GM18526 (cell line): ENCODE measurements around the gene MYLK4.

Experiments used
- POLR2A ChIP-seq: IDR thresholded peaks from 3 replicates; pipeline ENCODE4 v1.6.1; 2011; ENCODE audit not compliant: insufficient read length; ENCODE audit errors: extremely low read depth

Gene MYLK4

DNA sequence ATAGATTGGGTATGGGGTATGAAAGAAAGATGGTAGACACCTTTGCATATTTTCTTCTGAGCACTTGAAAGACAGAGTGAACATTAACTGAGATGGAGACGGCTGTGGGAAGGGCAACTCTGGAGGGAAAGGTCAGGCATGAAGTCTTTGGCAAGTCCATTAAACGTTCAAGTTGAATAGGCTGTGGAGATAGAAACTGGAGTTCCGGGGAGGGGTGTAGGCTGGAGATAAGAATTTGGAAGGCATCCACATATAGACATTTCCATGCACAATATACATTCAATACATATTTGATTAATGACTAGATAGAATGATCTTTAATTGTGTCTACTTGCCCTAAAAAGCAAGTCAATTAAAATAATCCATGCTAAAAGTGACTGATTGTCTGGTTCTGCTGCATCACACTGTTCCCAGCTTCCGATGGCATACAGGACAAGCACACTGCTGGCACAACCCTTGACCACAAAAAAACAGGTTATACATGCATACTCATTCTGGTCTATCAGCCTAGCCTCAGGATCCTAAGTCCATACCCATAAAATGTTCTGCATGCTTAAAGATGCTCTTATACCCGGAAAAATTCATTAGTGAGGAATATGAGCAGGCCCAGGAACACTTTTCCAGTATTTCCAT, 1.9 kb upstream of the MYLK4 start:
- TF ChIP-seq POLR2A = no peak

DNA sequence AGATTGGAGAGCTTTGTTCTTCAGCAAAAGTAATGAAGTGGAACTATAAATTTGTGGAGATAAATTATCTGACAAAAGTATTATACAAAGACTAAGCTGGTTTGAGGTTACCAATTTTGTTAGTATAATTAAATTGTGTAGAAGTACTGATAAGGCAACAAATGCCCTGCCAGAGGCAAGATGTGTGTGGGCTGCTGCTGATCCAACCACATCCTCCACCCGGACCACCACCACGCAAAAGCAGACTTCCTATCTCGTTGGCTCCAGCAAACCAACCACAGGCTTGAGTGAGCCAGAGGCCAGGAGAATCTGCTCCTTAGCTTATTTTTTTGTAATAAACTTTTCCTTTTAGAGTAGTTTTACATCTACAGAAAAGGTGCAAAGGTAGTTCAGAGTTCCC, 1.1 kb upstream of the MYLK4 start:
- TF ChIP-seq POLR2A = no peak

DNA sequence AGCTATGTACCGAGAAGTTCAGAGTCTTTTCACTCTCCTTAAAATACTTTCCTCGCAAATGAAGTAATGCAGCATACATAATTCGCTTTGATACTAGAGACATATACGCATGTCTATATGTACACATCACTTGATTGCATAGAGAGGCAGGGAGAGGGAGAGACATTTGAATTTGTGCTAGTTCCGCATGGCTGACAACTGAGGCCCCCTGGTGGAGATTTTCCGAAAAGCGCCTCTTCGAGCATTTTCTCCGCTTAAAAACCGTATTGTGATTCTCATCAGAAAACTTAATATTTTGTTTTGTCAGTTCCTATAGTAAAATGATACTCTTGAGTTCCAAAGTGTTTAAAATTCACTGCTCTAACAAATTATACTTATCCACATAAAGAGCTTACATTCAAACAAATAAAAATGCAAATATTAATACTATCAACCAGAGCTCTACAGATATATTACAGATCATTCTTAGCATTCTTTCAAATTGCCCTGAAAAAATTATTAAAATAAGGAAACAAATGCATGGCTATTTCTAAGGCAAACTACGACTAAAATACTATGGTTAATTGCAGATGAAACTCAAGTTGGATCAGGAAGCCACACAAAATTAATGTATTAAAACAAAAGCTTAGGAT, 637 bp downstream of the MYLK4 start:
- TF ChIP-seq POLR2A = no peak

DNA sequence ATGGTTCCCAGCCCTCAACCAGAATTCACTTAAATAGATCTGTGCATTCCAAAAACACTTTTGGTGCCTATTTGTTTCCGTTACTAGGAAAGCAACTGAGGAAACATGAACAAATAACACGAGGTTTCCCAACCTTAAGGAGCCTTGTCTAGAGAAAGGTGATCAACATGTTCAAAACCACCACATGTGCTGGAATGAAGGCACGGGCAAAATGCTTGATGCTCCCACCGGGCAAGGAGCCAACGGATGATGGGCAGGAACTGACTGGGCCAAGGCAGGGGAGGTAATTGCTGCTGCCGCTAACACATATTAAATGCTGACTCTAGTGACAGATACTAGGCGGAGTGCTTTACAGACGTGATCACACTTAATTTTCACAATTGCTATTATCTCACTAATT, 2.5 kb downstream of the MYLK4 start:
- no peak for TF ChIP-seq POLR2A

DNA sequence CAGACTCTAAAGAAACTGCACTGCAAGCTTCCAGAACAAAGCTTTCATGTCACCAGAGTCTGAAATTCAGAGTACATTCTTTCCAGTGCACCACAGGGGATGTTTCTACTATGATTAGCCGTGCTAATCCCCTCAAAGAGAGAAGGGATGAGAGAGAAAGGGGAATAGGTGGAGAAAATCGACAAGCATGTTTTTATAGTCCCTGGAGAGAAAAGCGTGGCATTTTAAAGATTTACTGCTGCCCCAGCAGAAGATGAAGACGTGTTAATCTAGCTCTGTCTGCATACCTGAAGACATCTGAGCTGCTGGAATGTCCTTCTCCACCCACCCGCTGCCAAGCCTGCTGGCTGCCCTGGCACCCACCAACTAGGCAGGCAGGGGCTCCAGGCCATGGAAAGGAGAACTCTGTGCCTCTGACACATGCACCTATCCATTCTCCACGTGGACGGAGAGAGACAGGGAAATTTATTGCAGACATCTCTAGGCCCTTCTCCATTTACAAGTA, 4.1 kb downstream of the MYLK4 start:
- TF ChIP-seq POLR2A = no peak

DNA sequence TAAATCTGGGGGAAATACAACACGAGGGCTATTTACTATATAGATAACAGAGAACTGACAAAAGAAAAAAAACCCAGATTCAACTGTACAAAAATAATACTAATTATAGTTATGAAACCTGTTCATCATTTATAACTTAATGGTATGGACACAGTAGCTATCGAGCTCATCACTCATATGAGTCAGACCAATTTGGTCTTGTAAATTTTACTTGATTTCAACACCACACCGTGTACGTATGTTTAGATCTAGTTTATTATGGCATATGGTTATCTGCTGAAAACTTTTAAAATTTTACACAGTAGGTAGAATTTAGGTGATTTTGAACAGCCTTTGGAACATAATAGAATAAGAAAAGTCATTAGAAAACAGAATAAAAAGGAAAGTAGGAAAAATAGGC, 5.5 kb downstream of the MYLK4 start:
- no peak for TF ChIP-seq POLR2A

DNA sequence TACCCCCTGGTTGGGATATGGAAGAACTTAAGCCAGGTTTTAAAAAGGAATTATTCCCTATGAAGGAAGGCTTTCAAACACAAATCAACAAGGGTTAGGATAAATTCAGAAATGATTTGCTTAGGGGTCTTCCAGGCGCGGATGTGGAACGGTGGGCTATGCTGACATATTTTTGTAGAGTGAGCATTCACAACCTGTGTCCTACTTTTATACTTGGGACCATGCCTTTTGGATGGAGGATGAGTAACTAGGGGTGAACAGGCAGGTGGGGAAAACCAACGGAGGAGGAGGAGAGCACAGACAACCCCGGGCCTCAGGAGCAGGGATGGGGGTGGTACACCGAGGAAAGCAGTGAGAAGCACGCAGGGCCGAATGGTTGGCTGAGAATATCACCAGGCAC, 5.9 kb downstream of the MYLK4 start:
- TF ChIP-seq POLR2A = no peak

DNA sequence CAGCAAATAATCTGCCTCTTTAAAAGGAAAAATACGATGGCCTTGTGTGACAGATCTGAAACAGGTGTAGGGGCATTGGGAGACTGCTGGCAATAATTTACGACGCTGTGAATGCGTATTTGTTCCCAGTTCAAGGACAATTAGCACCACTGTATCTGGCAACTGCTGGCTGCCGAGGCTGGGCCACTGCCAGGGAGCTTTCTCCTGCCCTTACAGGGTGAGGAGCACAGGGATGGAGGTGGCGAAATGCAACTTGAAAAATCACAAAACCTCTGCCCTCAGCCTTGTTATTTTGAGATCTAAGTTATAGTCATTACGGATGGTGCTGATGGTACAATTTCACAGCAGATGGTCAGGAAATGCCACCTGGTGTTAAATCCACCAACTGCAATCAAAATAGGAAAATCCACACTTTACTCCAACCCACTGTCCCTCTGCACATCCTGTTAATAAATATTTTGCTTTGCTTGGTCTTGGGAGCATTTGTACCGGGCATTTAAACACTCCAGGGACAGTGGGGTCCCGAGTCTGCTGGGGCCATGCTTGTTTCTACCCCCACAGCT, 6.4 kb downstream of the MYLK4 start:
- TF ChIP-seq POLR2A = no peak

DNA sequence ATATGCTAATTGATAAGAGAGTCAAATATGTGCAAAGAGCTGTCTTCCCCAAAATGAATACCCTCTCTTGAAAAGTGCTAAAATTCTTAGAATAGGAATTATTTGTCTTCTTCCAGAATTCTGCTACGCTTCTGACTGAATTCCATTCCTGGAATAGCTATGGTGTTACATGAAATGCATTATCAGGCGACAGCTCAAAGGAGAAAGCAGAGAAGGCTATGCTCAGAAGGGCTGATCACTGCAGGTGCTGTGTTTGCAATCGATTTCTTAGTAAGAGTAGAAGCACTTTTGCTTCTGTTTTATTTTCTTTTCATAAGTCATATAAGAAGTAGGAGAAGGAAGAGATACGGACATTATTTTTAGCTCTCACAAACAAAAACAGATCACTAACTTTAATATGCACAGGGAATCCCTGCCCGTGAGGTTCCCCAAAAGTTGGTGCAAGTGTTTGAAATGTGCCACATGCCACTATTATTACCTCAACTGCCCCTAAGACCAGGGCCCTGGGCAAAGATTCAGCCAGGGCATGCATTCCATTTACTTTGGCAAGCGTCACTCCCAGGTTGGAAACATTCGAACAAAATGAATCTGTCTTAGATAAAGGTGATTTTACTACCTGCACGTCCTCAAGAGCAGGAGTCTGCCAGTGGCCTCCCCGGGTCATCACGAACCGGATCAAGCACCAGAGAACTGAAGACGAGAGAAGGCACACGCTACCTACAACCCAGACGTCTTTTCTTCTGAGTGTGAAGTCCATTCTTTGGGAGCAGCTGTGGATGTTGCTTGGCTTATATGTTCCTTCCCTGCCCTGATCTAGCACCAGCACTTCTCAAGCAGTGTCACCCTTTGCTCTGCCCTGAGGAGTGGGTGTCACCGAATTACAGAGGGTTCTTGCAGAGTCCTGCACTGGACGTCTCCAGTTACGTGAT, 7.2 kb downstream of the MYLK4 start:
- TF ChIP-seq POLR2A = no peak

DNA sequence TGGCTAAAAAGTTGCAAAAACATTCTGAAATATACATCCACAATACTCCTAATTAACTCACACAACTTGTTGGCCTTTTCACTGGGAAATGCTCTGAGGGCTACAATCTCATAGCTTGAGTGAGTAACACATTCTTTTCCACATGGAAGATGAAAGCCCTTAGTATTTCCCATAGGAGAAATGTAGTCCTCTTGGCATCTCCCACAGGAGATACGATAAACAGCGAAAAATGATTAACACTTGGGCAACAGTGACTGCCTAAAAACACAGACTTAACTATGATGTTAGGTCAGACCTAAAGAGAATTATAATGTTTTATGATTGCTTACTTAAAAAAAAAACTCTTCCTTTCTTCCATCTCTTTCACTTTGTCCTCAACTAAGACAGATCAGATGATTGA, 9.0 kb downstream of the MYLK4 start:
- TF ChIP-seq POLR2A = no peak

DNA sequence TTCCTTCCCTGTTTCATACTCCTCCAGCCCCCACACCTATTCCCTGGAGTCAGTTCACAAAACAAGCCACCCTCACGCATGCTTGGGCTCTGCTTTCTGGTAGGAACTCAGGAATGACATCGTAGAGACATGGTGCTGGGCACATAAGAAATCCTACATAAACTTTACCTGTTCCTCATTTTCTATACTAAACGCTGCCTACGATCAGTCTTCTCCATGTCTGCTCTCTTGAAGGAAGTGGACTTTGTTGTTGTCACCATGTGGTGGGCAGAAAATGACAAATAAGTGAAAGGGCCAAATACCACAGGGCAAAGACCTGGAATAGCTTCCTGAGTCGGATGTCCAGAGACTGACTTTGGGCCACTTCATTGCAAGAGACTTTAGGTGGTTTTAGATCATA, 10.1 kb downstream of the MYLK4 start:
- TF ChIP-seq POLR2A = no peak

DNA sequence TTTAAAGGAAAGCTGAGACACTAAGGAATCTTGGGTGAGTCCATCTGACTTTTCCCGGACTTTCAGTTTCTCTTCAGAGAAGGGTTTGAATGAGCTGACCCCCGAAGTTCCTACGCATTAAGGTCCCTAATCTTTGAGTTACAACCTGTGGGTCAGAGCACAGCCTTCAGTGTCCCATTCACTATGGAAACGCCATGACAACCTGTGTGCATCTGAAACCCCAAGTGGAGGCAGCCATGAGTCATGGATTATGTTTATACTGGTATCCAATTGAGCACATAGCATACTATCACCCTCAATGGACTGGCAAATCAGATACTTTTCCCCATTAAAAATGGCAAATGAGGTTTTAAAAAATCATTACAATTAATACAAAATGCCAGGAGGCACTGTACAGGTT, 11.4 kb downstream of the MYLK4 start:
- TF ChIP-seq POLR2A = no peak

DNA sequence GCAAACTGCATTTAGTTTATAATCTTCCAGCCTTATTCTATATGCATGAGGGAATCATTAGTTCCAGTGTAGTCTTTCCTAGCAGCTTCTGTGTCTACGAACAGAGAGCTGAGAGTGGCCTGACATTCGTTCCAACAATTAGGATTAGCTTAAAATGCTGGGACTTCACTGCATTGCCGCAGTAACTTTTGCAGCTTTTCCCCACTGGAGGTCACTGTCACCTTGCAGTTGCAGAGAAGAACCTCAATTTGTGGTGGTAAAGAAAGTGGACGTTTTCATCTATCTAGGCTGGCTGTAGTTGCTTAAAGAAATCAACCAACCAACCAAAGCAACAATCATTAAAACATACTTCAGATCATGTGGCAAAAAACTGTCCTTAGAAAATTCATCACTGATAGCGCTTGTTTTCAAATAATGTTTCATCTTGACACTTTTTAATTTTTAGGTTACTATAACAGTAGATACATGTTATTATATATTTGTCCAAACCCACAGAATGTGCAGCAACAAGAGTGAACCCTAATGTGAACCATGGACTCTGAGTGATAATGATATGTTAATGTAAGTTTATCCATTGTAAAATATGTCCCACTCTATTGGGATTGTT, 12.2 kb downstream of the MYLK4 start:
- TF ChIP-seq POLR2A = no peak

DNA sequence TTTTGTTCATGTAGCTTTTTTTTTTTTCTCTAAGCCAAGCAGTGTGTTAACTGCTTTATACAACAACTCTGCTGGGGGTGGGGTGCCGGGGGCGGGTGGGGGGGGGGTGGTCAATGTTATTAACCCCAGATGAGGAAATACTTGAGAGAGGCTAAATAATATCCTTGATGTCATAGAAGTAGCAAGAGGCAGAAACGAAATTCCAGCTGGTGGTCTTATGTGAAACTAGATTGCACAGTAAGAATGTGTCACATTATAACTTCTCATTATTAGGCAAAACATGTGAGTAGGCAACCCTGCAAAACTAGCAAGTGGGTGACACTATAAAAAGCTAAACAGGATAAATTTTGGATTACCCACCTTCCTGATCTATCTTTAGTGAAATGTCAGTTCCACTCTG, 12.8 kb downstream of the MYLK4 start:
- TF ChIP-seq POLR2A = no peak

DNA sequence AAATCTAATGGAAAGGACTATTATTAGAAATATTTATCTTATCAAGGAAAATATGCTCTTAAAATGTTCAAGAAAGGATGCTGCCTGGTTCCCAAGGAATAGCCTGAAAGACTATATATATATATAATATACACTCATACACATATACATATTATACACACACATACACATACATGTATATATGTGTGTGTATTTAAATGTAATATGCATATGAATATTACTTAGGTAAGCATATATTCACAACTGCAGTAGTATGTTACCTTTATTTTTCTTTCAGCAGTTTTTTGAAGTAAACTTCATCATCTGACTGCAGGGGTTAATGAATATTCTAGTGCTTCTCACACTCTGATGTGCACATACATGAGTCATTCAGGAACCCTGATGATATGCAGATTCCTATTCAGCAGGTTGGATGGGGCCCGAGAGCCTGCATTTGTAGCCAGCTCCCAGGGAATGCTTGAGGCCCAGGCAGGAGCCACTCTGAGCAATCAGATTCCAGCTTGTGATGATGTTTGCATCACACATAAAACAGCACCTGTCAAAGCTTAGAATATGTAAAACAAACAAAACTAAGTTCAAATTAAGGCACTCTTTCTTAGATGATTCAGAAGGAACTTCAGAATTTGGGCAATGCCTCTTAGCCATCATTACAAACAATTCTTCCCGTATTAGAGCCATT, 16.1 kb downstream of the MYLK4 start:
- TF ChIP-seq POLR2A = no peak
